ENCODE data around the gene PSORS1C2. TPM values are rescaled to one million over a fixed set of nuclear protein-coding genes. Genes with fewer than 3 reads are reported as not detected.
A peak's percentile ranks its signal among the peaks of the same experiment; 100 is the strongest.

Gene PSORS1C2
- total RNA-seq, 3 donors from 2014 or later = not detected

DNA sequence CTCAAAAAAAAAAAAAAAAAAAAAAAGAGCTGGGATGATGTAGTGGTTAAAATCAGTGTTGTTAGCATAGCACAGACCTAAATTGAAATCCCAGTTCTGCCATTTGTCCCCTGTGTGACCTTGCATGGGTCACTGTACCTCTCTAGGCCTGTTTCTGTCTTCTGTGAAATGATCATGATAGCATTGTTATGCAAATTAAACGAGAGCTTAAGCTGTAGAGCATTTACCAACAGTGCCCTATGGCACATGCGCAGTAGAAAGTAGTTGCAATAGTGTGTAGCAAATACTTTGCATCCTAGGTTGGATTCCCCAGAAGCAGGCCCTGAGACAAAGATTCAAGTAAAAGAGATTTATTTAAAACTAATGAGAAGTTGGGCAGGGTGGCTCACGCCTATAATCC is 7.3 kb downstream of the PSORS1C2 start:
- no peak for DNase-seq (ENCODE audit: low spot score in 2 of 2)
- no peak overlapping the region for H3K4me3 ChIP-seq
- H3K27ac ChIP-seq = no peak overlapping the region
- no peaks in the 10 kb centered on the region for H3K27me3 ChIP-seq
- H3K36me3 ChIP-seq = no peaks in the 10 kb centered on the region
- no peaks in the 10 kb centered on the region for H3K4me1 ChIP-seq
- TF ChIP-seq, protein P1, sequence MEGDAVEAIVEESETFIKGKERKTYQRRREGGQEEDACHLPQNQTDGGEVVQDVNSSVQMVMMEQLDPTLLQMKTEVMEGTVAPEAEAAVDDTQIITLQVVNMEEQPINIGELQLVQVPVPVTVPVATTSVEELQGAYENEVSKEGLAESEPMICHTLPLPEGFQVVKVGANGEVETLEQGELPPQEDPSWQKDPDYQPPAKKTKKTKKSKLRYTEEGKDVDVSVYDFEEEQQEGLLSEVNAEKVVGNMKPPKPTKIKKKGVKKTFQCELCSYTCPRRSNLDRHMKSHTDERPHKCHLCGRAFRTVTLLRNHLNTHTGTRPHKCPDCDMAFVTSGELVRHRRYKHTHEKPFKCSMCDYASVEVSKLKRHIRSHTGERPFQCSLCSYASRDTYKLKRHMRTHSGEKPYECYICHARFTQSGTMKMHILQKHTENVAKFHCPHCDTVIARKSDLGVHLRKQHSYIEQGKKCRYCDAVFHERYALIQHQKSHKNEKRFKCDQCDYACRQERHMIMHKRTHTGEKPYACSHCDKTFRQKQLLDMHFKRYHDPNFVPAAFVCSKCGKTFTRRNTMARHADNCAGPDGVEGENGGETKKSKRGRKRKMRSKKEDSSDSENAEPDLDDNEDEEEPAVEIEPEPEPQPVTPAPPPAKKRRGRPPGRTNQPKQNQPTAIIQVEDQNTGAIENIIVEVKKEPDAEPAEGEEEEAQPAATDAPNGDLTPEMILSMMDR (IDR thresholded peaks at IDR 0.05) = no peak
- no peak for TF ChIP-seq POLR2AphosphoS5 (IDR thresholded peaks at IDR 0.05)
- no peak for TF ChIP-seq POLR2A (IDR thresholded peaks at IDR 0.05)
- intact Hi-C loops (cut with DNase I; ENCODE audit: low total_unique reads) = no loop called here
- H3K9me3 ChIP-seq = no peaks in the 10 kb centered on the region

DNA sequence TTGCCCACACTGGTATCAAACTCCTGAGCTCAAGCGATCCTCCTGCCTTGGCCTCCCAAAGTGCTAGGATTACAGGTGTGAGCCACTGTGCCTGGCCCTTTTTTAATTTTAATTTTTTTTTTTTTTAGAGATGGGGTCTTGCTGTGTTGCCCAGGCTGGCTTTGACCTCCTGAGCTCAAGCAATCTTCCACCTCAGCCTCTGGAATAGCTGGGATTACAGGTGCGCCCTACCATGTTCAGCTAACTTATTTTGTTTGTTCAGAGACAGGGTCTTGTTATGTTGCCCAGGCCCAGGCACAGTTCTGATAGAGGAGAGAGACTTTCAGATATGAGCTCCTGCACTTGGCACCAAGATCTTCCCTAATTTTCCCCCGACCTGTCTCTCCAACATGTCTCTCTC is 8.1 kb downstream of the PSORS1C2 start:
- TF ChIP-seq POLR2A (IDR thresholded peaks at IDR 0.05) = no peak
- TF ChIP-seq, protein P1 (IDR thresholded peaks at IDR 0.05) = no peak
- H3K27ac ChIP-seq = no peak overlapping the region
- no peaks in the 10 kb centered on the region for H3K27me3 ChIP-seq
- DNase-seq (ENCODE audit: low spot score in 2 of 2) = no peak
- no peaks in the 10 kb centered on the region for H3K4me1 ChIP-seq
- intact Hi-C loops (cut with DNase I; ENCODE audit: low total_unique reads) = no loop called here
- H3K4me3 ChIP-seq = no peak overlapping the region
- no peaks in the 10 kb centered on the region for H3K9me3 ChIP-seq
- no peaks in the 10 kb centered on the region for H3K36me3 ChIP-seq

DNA sequence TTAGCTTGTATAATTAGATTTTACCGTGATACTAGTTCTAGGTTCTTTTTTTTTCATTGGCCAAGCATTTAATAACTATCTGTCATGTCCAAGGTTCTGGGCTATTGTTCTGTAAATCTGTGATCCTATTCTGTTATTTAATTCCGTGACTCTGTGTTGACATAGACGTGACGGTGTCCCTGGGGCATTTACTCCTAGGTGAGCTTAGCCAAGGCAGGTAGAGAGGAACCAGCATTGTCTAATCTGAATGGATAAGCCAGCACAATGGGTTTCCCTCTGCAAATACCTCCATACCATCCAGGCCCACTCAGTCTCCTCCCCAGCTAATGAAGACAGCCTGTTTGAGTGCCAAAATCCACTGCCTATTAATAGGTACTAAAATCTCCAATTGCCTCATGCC is 9.7 kb downstream of the PSORS1C2 start:
- no peaks in the 10 kb centered on the region for H3K4me1 ChIP-seq
- TF ChIP-seq, protein P1 (IDR thresholded peaks at IDR 0.05) = no peak
- no peak for TF ChIP-seq POLR2A (IDR thresholded peaks at IDR 0.05)
- TF ChIP-seq POLR2AphosphoS5 (IDR thresholded peaks at IDR 0.05) = no peak
- H3K9me3 ChIP-seq = no peaks in the 10 kb centered on the region
- peak in 1 of 2 donors; percentile 53 for DNase-seq (ENCODE audit: low spot score in 2 of 2)
- intact Hi-C loops (cut with DNase I; ENCODE audit: low total_unique reads) = loop anchor here (10.0 kb wide), 1 partner anchor 246 kb away; no protein-coding TSS in a partner anchor
- H3K4me3 ChIP-seq = no peak overlapping the region
- H3K27me3 ChIP-seq = no peaks in the 10 kb centered on the region
- H3K27ac ChIP-seq = peak overlapping the region; percentile 22 to 23
- H3K36me3 ChIP-seq = no peaks in the 10 kb centered on the region

DNA sequence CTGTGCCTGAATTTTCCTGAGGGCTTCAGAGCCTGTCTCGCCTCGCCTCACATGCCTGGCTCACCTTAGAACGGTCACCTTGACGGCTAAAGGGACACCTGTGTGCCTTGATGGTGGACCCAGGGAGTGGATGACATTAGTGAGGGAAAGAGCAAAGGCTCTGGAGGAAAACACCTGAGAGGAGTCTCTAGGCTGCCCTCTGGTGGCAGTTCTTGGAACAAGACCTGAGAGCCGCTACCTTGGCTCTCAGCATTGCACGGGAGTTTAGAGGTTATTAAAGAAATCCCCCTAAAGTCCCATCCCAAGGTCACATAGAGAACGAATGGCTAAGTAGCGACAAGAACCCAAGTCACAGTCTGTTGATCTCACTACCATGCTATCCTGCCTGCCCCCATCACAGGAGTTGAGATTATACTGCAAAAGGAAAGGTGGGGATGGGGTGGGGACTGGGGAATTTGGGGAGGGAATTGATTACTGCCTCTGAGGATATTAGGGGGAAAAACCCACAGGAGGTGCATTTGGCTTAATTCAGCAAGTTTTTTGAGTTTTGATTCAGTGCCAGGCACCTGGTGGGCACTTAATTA is 10.7 kb downstream of the PSORS1C2 start:
- TF ChIP-seq POLR2AphosphoS5 (IDR thresholded peaks at IDR 0.05) = no peak
- TF ChIP-seq, protein P1 (IDR thresholded peaks at IDR 0.05) = peak; percentile 64 to 76 (median 66)
- Histone ChIP-seq H3K4me3 (no peak overlapping the region), H3K27me3 (no peaks in the 10 kb centered on the region), H3K36me3 (no peaks in the 10 kb centered on the region), H3K27ac (no peak overlapping the region), H3K4me1 (peaks cover 0 to 6% of the 10 kb centered on the region in 2 donors), H3K9me3 (no peaks in the 10 kb centered on the region)
- intact Hi-C loops (cut with DNase I; ENCODE audit: low total_unique reads) = loop anchor here (10.0 kb wide), 1 partner anchor 247 kb away; no protein-coding TSS in a partner anchor
- DNase-seq (ENCODE audit: low spot score in 2 of 2) = peak in 1 of 2 donors; percentile 70

DNA sequence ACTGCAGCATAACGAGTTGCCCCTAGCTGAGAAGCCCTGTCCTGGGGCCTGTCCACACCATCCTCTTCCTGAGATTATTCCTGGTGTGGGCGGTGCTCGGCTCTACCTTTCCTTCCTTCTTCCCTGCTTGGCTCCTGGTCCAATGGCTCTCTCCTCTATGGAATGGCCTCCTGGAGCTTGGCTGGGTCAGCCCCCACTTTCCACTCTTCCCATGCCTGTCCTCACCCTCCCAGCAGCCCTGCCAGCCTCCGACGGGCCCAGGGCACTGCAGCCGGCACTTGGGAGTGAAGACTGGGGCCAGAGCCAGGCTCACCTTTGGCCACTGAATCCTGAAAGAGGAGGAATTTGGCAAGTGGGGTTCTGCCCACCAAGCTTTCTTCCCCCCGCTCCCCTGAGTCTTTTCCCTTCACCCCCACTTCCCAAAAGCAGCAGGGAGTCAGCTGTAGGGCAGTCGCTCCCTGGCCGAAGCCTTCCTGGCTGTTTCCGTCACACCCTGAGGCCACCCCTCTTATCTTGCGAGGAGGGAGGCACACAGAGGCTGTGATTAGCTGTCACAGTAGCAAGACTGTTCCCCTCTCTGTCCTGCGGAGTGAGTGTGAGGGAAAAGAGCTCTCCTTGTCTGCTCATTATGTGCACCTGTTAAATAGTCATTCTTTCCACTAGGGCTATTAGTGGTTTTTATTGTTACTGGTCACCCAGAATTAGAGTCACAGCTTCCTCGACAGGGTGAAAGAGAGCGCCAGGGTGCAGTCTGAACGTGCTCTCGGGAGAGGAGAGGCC is 12.3 kb downstream of the PSORS1C2 start:
- TF ChIP-seq, protein P1 (IDR thresholded peaks at IDR 0.05) = no peak
- no peak for TF ChIP-seq POLR2AphosphoS5 (IDR thresholded peaks at IDR 0.05)
- no peak for TF ChIP-seq POLR2A (IDR thresholded peaks at IDR 0.05)
- DNase-seq (ENCODE audit: low spot score in 2 of 2) = no peak
- intact Hi-C loops (cut with DNase I; ENCODE audit: low total_unique reads) = loop anchor here (10.0 kb wide), 1 partner anchor 248 kb away; no protein-coding TSS in a partner anchor
- no peaks in the 10 kb centered on the region for H3K36me3 ChIP-seq
- H3K4me1 ChIP-seq = peaks cover 0 to 8% of the 10 kb centered on the region in 2 donors
- peak overlapping the region; percentile 80 to 88 for H3K27ac ChIP-seq
- H3K9me3 ChIP-seq = no peaks in the 10 kb centered on the region
- H3K27me3 ChIP-seq = no peaks in the 10 kb centered on the region
- H3K4me3 ChIP-seq = no peak overlapping the region

All from breast epithelium (tissue), 4 donors.